ENCODE data around the gene ARL4A.
"Not testable (repeated sequence)": the region's sequence is repeated elsewhere in the genome, so short reads cannot be mapped to it uniquely, and the experiment has no call there.

ARL4A gene

GRCh38 chr7:12689451-12689850 lies 2.0 kb downstream of the ARL4A start:
- H3K4me3 ChIP-seq (ENCODE audit: low read depth in 1 of 2, low read length in 2 of 2) = peak overlapping the region; percentile 45 to 60
- peaks cover 0 to 8% of the 10 kb centered on the region in 2 donors for H3K4me1 ChIP-seq (ENCODE audit: control insufficient read depth in 1 of 2, insufficient read depth in 2 of 2, low read length in 2 of 2)
- peak overlapping the region; percentile 56 for H3K27ac ChIP-seq (ENCODE audit: low read length)
- no peaks in the 10 kb centered on the region for H3K27me3 ChIP-seq (ENCODE audit: low read depth, low read length)
- H3K9me3 ChIP-seq (ENCODE audit: control insufficient read depth in 1 of 2, low read length in 2 of 2) = no peaks in the 10 kb centered on the region
- H3K36me3 ChIP-seq (ENCODE audit: control insufficient read depth in 1 of 2, insufficient read depth in 2 of 2, low read length in 2 of 2) = no peaks in the 10 kb centered on the region

DNA sequence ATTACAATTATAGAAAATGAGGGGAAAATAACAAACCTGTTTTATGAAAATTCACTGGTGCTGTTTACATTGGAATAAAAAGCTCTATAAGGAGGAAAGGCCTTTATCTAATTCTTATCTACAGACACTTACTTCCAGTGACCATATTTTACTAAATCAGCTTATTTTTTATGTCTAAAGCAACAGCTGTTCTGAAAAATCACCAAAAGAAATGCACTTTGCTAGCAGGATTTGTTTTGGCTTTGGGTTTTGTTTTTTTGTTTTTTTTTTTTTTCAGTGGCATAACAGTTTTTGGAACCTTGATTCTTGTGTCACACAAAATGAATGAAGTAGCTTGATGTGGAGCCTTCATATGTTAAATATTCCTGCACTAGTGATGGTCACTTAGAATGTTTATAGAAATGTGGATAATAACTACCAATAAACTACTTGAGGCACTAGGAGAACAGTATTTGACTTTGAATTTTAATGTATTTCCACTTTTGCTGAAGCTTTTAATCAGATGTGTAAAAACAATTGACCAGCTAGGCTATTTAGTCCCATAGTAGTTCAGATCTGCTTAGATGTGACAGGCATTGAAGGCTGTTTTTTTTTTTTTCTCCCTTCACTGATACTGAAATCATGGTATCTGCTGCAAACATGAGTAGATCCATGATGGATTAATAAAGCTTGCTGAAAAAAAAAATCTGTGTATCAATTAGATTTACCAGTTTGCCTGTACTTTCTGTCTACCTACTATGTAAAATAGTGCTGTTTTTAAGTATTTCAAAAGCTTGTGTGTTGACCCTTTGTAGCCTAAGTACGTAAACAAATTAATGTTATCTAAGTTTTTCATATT lies 2.8 kb downstream of the ARL4A start:
- no peaks in the 10 kb centered on the region for H3K27me3 ChIP-seq (ENCODE audit: low read depth, low read length)
- peaks cover 0 to 8% of the 10 kb centered on the region in 2 donors for H3K4me1 ChIP-seq (ENCODE audit: control insufficient read depth in 1 of 2, insufficient read depth in 2 of 2, low read length in 2 of 2)
- H3K27ac ChIP-seq (ENCODE audit: low read length) = peak overlapping the region; percentile 56
- peak overlapping the region; percentile 33 to 60 for H3K4me3 ChIP-seq (ENCODE audit: low read depth in 1 of 2, low read length in 2 of 2)
- no peaks in the 10 kb centered on the region for H3K9me3 ChIP-seq (ENCODE audit: control insufficient read depth in 1 of 2, low read length in 2 of 2)
- H3K36me3 ChIP-seq (ENCODE audit: control insufficient read depth in 1 of 2, insufficient read depth in 2 of 2, low read length in 2 of 2) = no peaks in the 10 kb centered on the region

DNA sequence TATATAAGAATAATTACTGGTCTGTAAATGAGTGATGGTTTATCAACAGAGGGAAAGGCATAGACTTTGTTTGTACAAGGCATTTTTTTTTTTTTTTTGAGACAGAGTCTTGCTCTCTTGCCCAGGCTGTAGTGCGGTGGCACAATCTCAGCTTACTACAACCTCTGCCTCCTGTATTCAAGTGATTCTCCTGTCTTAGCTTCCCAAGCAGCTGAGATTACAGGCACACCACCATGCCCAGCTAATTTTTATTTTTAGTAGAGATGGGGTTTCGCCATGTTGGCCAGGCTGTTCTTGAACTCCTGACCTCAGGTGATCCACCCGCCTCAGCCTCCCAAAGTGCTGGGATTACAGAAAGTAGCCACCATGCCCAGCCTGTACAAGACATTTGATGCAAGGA lies 4.0 kb downstream of the ARL4A start:
- H3K4me3 ChIP-seq (ENCODE audit: low read depth in 1 of 2, low read length in 2 of 2); H3K4me1 ChIP-seq (ENCODE audit: control insufficient read depth in 1 of 2, insufficient read depth in 2 of 2, low read length in 2 of 2); H3K9me3 ChIP-seq (ENCODE audit: control insufficient read depth in 1 of 2, low read length in 2 of 2); H3K27ac ChIP-seq (ENCODE audit: low read length); H3K36me3 ChIP-seq (ENCODE audit: control insufficient read depth in 1 of 2, insufficient read depth in 2 of 2, low read length in 2 of 2); H3K27me3 ChIP-seq (ENCODE audit: low read depth, low read length): not testable (repeated sequence)

GRCh38 chr7:12692035-12692434 lies 4.6 kb downstream of the ARL4A start:
- Histone ChIP-seq H3K4me1 (ENCODE audit: control insufficient read depth in 1 of 2, insufficient read depth in 2 of 2, low read length in 2 of 2) (peaks cover 3 to 8% of the 10 kb centered on the region in 2 donors), H3K9me3 (ENCODE audit: control insufficient read depth in 1 of 2, low read length in 2 of 2) (no peaks in the 10 kb centered on the region), H3K4me3 (ENCODE audit: low read depth in 1 of 2, low read length in 2 of 2) (no peak overlapping the region), H3K27ac (ENCODE audit: low read length) (no peak overlapping the region), H3K27me3 (ENCODE audit: low read depth, low read length) (no peaks in the 10 kb centered on the region), H3K36me3 (ENCODE audit: control insufficient read depth in 1 of 2, insufficient read depth in 2 of 2, low read length in 2 of 2) (no peaks in the 10 kb centered on the region)

- Histone ChIP-seq H3K36me3 (ENCODE audit: control insufficient read depth in 1 of 2, insufficient read depth in 2 of 2, low read length in 2 of 2) (no peaks in the 10 kb centered on the region), H3K9me3 (ENCODE audit: control insufficient read depth in 1 of 2, low read length in 2 of 2) (no peaks in the 10 kb centered on the region), H3K27ac (ENCODE audit: low read length) (no peak overlapping the region), H3K4me3 (ENCODE audit: low read depth in 1 of 2, low read length in 2 of 2) (no peak overlapping the region), H3K27me3 (ENCODE audit: low read depth, low read length) (no peaks in the 10 kb centered on the region), H3K4me1 (ENCODE audit: control insufficient read depth in 1 of 2, insufficient read depth in 2 of 2, low read length in 2 of 2) (peaks cover 3 to 8% of the 10 kb centered on the region in 2 donors)
Measured at GRCh38 chr7:12692479-12693259, 5.2 kb downstream of the ARL4A start.

DNA sequence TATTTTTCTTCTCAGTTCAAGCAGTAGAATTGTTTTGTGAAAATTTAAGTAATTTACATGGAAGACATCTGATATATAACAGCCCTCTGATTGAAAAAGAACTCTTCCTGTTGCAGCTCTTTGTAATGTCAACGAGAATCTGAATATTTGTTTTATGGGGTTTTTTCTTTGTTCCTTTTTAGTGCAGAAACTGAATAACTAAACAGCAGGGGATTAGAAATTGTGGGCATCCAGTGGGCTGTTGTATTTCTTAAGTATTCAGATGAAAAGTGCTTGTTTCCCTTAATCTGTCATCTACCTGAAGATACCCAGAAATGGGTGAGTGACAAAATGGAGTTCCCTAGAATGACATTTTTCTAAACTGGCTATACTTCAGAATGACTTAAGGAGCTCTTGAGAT lies 7.4 kb downstream of the ARL4A start:
- no peaks in the 10 kb centered on the region for H3K27me3 ChIP-seq (ENCODE audit: low read depth, low read length)
- H3K4me3 ChIP-seq (ENCODE audit: low read depth in 1 of 2, low read length in 2 of 2) = no peak overlapping the region
- H3K9me3 ChIP-seq (ENCODE audit: control insufficient read depth in 1 of 2, low read length in 2 of 2) = no peaks in the 10 kb centered on the region
- peaks cover 0 to 3% of the 10 kb centered on the region in 2 donors for H3K4me1 ChIP-seq (ENCODE audit: control insufficient read depth in 1 of 2, insufficient read depth in 2 of 2, low read length in 2 of 2)
- H3K27ac ChIP-seq (ENCODE audit: low read length) = no peak overlapping the region
- H3K36me3 ChIP-seq (ENCODE audit: control insufficient read depth in 1 of 2, insufficient read depth in 2 of 2, low read length in 2 of 2) = no peaks in the 10 kb centered on the region

DNA sequence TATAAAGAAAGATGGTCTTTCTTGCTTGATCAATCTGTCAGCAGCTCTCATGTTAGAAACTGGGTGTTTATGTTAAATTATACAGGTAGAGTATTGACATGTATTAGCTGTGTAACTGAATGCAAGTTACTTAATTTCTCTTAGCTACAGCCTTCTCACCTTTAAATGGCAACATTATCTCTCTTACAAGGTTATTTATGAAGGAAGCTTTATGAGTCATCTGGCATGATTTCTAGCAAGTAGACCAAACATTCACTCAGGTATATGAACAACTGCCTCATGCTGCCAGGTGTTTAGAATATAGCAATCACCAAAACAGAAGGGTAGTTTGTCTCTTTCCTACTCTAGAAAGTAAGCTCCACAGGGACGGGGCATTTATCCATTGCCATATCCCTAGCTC lies 8.5 kb downstream of the ARL4A start:
- Histone ChIP-seq H3K4me1 (ENCODE audit: control insufficient read depth in 1 of 2, insufficient read depth in 2 of 2, low read length in 2 of 2) (peaks cover 0 to 3% of the 10 kb centered on the region in 2 donors), H3K36me3 (ENCODE audit: control insufficient read depth in 1 of 2, insufficient read depth in 2 of 2, low read length in 2 of 2) (peaks cover 0 to 4% of the 10 kb centered on the region in 2 donors), H3K4me3 (ENCODE audit: low read depth in 1 of 2, low read length in 2 of 2) (no peak overlapping the region), H3K9me3 (ENCODE audit: control insufficient read depth in 1 of 2, low read length in 2 of 2) (peaks cover 0 to 2% of the 10 kb centered on the region in 2 donors), H3K27me3 (ENCODE audit: low read depth, low read length) (no peaks in the 10 kb centered on the region), H3K27ac (ENCODE audit: low read length) (no peak overlapping the region)

DNA sequence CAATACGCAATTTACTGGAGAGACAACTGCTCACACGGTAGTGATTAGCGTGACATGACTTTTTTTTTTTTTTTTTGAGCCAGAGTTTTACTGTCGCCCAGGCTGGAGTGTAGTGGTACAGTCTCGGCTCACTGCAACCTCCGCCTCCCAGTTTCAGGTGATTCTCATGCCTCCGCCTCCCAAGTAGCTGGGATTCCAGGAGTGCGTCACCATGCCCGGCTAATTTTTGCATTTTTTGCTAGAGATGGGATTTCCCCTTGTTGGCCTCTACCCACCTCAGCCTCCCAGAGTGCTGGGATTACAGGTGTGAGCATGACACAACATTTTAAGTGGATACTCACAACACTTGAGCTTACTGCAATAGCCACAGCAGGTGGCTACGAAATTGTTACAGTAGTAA lies 11.9 kb downstream of the ARL4A start:
- H3K9me3 ChIP-seq (ENCODE audit: control insufficient read depth in 1 of 2, low read length in 2 of 2) = peaks cover 0 to 8% of the 10 kb centered on the region in 2 donors
- no peaks in the 10 kb centered on the region for H3K27me3 ChIP-seq (ENCODE audit: low read depth, low read length)
- H3K36me3 ChIP-seq (ENCODE audit: control insufficient read depth in 1 of 2, insufficient read depth in 2 of 2, low read length in 2 of 2) = peaks cover 0 to 6% of the 10 kb centered on the region in 2 donors
- H3K4me1 ChIP-seq (ENCODE audit: control insufficient read depth in 1 of 2, insufficient read depth in 2 of 2, low read length in 2 of 2) = peaks cover 0 to 3% of the 10 kb centered on the region in 2 donors
- H3K4me3 ChIP-seq (ENCODE audit: low read depth in 1 of 2, low read length in 2 of 2) = no peak overlapping the region
- no peak overlapping the region for H3K27ac ChIP-seq (ENCODE audit: low read length)

DNA sequence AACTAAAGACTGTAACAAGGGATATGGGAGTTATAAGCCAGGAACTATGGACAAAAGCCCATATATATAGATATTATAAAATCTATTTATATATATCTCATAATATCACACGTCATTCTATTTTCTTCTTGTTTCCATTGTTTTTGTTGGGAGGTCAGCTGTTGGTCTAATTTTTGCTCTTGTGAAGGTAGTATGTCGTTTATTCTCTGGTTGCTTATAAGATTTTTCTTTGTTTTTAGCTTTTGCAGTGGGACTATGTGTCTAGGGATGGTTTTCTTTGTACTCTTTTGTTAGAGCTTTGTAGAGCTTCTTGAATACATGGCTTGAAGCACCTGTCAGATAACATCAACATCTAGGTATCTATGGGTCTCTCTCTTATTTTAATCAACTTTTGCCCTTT lies 14.0 kb downstream of the ARL4A start:
- Histone ChIP-seq H3K36me3 (ENCODE audit: control insufficient read depth in 1 of 2, insufficient read depth in 2 of 2, low read length in 2 of 2) (peaks cover 0 to 6% of the 10 kb centered on the region in 2 donors), H3K27ac (ENCODE audit: low read length) (no peak overlapping the region), H3K4me1 (ENCODE audit: control insufficient read depth in 1 of 2, insufficient read depth in 2 of 2, low read length in 2 of 2) (no peaks in the 10 kb centered on the region), H3K9me3 (ENCODE audit: control insufficient read depth in 1 of 2, low read length in 2 of 2) (peaks cover 0 to 8% of the 10 kb centered on the region in 2 donors), H3K4me3 (ENCODE audit: low read depth in 1 of 2, low read length in 2 of 2) (no peak overlapping the region), H3K27me3 (ENCODE audit: low read depth, low read length) (no peaks in the 10 kb centered on the region)

DNA sequence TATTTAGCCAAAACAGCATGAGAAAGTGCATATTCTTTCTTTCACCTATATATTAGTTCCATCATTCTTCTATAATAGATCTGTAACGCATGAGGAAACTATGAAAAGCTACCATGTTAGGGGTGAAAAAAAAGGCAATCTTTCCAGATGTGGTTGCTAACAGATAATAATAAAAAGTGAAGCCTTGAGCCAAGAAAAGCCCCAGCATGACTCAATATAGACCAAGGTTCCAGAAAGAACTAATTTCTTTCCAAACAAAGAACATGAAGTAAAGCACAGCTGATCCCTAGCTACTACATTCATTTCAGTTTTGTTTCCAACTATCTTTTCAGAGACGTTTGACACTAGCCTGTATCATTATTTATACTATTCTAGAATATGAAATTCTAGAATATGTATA lies 16.4 kb downstream of the ARL4A start:
- Histone ChIP-seq H3K4me1 (ENCODE audit: control insufficient read depth in 1 of 2, insufficient read depth in 2 of 2, low read length in 2 of 2) (no peaks in the 10 kb centered on the region), H3K9me3 (ENCODE audit: control insufficient read depth in 1 of 2, low read length in 2 of 2) (peaks cover 0 to 8% of the 10 kb centered on the region in 2 donors), H3K27me3 (ENCODE audit: low read depth, low read length) (no peaks in the 10 kb centered on the region), H3K36me3 (ENCODE audit: control insufficient read depth in 1 of 2, insufficient read depth in 2 of 2, low read length in 2 of 2) (peaks cover 0 to 6% of the 10 kb centered on the region in 2 donors), H3K4me3 (ENCODE audit: low read depth in 1 of 2, low read length in 2 of 2) (no peak overlapping the region), H3K27ac (ENCODE audit: low read length) (no peak overlapping the region)

DNA sequence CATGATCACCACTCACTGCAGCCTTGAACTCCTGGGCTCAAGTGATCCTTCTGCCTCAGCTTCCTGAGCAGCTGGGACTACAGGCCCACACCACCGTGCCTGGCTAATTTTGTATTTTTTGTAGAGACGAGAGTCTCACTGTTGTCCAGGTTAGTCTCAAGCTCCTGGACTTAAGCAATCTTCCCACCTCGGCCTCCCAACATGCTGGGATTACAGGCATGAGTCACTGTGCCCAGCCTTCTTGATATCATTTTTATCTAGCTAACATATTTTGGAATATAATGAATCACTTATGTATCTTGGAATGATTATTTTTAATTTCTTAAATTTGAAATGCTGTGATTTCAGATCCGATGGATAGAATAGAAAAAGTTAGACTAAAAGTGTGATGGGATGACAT lies 18.4 kb downstream of the ARL4A start:
- Histone ChIP-seq H3K4me3 (ENCODE audit: low read depth in 1 of 2, low read length in 2 of 2) (no peak overlapping the region), H3K4me1 (ENCODE audit: control insufficient read depth in 1 of 2, insufficient read depth in 2 of 2, low read length in 2 of 2) (no peaks in the 10 kb centered on the region), H3K36me3 (ENCODE audit: control insufficient read depth in 1 of 2, insufficient read depth in 2 of 2, low read length in 2 of 2) (peaks cover 0 to 3% of the 10 kb centered on the region in 2 donors), H3K9me3 (ENCODE audit: control insufficient read depth in 1 of 2, low read length in 2 of 2) (peaks cover 0 to 6% of the 10 kb centered on the region in 2 donors), H3K27ac (ENCODE audit: low read length) (no peak overlapping the region), H3K27me3 (ENCODE audit: low read depth, low read length) (no peaks in the 10 kb centered on the region)
